Gastroesophageal sphincter (tissue), 3 donors: Measurements from ENCODE around the gene APBA2.
"Not testable (repeated sequence)": the region's sequence is repeated elsewhere in the genome, so short reads cannot be mapped to it uniquely, and the experiment has no call there.

Experiments used
- EP300 ChIP-seq: sonication (generic); formaldehyde crosslinking; IDR thresholded peaks from one replicate; pipeline ENCODE4 v1.6.1; 2017; ENCODE audit warnings: antibody characterized with exemption, mild to moderate bottlenecking
- POLR2A ChIP-seq, 2 donors: fragments of 450-650 bp; IDR thresholded peaks; one replicate each; pipeline ENCODE4 v1.6.1; 2017; ENCODE audit warnings: antibody characterized with exemption in 2 of 2, mild to moderate bottlenecking in 2 of 2, moderate library complexity in 1 of 2
- POLR2AphosphoS5 ChIP-seq: sonication (generic); formaldehyde crosslinking; IDR thresholded peaks from one replicate; pipeline ENCODE4 v1.6.1; 2017; ENCODE audit warnings: antibody characterized with exemption
- TF ChIP-seq, protein P1 (sequence below), 4 experiments: fragments of 200-600 bp in 2 of 4; fragments of 450-650 bp in 2 of 4; sonication (generic) in 1 of 4; IDR thresholded peaks; one replicate each; pipeline ENCODE4 v1.5.1; 2017 to 2019; ENCODE audit warnings: antibody characterized with exemption in 4 of 4, mild to moderate bottlenecking in 2 of 4, moderate library complexity in 2 of 4

DNA sequence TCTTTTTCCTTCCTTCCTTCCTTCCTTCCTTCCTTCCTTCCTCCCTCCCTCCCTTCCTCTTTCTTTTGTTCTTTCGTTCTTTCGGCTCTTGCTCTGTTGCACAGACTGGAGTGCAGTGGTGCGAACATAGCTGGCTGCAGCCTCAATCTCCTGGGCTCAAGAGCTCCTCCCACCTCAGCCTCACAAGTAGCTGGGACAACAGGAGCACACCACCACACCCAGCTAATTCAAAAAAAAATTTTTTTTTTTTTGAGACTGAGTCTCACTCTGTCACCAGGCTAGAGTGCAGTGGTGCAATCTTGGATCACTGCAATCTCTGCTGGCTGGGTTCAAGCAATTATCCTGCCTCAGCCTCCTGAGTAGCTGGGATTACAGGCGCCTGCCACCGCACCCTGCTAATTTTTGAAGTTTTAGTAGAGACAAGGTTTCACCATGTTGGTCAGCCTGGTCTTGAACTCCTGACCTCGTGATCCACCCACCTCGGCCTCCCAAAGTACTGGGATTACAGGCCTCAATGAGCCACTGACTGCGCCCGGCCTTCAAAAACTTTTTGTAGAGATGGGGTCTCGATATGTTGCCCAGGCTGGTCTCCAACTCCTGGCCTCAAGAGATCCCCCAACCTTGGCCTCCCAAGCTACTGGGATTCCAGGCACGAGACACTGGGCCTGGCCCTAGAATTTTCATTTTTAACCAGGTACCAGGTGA lies 24.0 kb upstream of the APBA2 start:
- TF ChIP-seq, protein P1, sequence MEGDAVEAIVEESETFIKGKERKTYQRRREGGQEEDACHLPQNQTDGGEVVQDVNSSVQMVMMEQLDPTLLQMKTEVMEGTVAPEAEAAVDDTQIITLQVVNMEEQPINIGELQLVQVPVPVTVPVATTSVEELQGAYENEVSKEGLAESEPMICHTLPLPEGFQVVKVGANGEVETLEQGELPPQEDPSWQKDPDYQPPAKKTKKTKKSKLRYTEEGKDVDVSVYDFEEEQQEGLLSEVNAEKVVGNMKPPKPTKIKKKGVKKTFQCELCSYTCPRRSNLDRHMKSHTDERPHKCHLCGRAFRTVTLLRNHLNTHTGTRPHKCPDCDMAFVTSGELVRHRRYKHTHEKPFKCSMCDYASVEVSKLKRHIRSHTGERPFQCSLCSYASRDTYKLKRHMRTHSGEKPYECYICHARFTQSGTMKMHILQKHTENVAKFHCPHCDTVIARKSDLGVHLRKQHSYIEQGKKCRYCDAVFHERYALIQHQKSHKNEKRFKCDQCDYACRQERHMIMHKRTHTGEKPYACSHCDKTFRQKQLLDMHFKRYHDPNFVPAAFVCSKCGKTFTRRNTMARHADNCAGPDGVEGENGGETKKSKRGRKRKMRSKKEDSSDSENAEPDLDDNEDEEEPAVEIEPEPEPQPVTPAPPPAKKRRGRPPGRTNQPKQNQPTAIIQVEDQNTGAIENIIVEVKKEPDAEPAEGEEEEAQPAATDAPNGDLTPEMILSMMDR (IDR thresholded peaks at IDR 0.05): not testable (repeated sequence)
- not testable (repeated sequence) for TF ChIP-seq POLR2A (IDR thresholded peaks at IDR 0.05); POLR2AphosphoS5; EP300
